ENCODE measurements around the gene CDH15.

GRCh38 chr16:89149386-89149785, 22.2 kb upstream of the CDH15 start:
- TF ChIP-seq, protein P1, sequence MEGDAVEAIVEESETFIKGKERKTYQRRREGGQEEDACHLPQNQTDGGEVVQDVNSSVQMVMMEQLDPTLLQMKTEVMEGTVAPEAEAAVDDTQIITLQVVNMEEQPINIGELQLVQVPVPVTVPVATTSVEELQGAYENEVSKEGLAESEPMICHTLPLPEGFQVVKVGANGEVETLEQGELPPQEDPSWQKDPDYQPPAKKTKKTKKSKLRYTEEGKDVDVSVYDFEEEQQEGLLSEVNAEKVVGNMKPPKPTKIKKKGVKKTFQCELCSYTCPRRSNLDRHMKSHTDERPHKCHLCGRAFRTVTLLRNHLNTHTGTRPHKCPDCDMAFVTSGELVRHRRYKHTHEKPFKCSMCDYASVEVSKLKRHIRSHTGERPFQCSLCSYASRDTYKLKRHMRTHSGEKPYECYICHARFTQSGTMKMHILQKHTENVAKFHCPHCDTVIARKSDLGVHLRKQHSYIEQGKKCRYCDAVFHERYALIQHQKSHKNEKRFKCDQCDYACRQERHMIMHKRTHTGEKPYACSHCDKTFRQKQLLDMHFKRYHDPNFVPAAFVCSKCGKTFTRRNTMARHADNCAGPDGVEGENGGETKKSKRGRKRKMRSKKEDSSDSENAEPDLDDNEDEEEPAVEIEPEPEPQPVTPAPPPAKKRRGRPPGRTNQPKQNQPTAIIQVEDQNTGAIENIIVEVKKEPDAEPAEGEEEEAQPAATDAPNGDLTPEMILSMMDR (IDR thresholded peaks at IDR 0.05; ENCODE audit: low read length) = no peak
- no peak for TF ChIP-seq EZH2 (IDR thresholded peaks at IDR 0.05; ENCODE audit: borderline replicate concordance, low read length)

All from OCI-LY1 (cell line).